Mesendoderm (in vitro differentiated cells): Measurements from ENCODE around the gene ZBED1.
A peak's percentile ranks its signal among the peaks of the same experiment; 100 is the strongest.
"Not testable (repeated sequence)": the region's sequence is repeated elsewhere in the genome, so short reads cannot be mapped to it uniquely, and the experiment has no call there.

ENCODE experiments used
- DNase-seq: peaks from one replicate; pipeline ENCODE4 v3.0.0; 2013
- H2AK5ac ChIP-seq: 2 replicates; pipeline ENCODE4 v1.6.1; 2013; ENCODE audit warnings: low read length, inconsistent platforms
- H2BK120ac ChIP-seq: 2 replicates; pipeline ENCODE4 v1.6.1; 2013; ENCODE audit warnings: low read depth, mild to moderate bottlenecking, low read length, moderate library complexity, mixed read lengths
- H2BK15ac ChIP-seq: replicated peaks from 2 replicates; pipeline ENCODE4 v1.6.1; 2013; ENCODE audit warnings: low read depth, mild to moderate bottlenecking, moderate library complexity
- H2BK5ac ChIP-seq: 2 replicates; pipeline ENCODE4 v1.6.1; 2013; ENCODE audit warnings: low read length, inconsistent platforms
- H3K18ac ChIP-seq: 2 replicates; pipeline ENCODE4 v1.6.1; 2013; ENCODE audit warnings: mild to moderate bottlenecking, low read length, mixed read lengths
- H3K23ac ChIP-seq: one replicate; pipeline ENCODE4 v1.6.1; 2013; ENCODE audit warnings: low read length
- H3K27ac ChIP-seq: 2 replicates; pipeline ENCODE4 v1.5.1; 2013; ENCODE audit warnings: low read depth, mild to moderate bottlenecking, inconsistent platforms, low read length, moderate library complexity
- H3K27me3 ChIP-seq: 2 replicates; pipeline ENCODE4 v1.6.1; 2013; ENCODE audit warnings: low read length, control low read depth, mild to moderate bottlenecking, inconsistent platforms; ENCODE audit not compliant: insufficient read depth, poor library complexity
- H3K36me3 ChIP-seq: 2 replicates; pipeline ENCODE4 v1.6.1; 2013; ENCODE audit warnings: low read length, inconsistent platforms; ENCODE audit not compliant: control insufficient read depth, insufficient read depth
- H3K4ac ChIP-seq: one replicate; pipeline ENCODE4 v1.6.1; 2013; ENCODE audit warnings: low read depth, mild to moderate bottlenecking, low read length, moderate library complexity
- H3K4me1 ChIP-seq: 2 replicates; pipeline ENCODE4 v1.6.1; 2013; ENCODE audit warnings: low read depth, low read length, inconsistent platforms; ENCODE audit not compliant: control insufficient read depth
- H3K4me2 ChIP-seq: 2 replicates; pipeline ENCODE4 v1.6.1; 2013; ENCODE audit warnings: low read length
- H3K4me3 ChIP-seq: 2 replicates; pipeline ENCODE4 v1.5.1; 2013; ENCODE audit warnings: mild to moderate bottlenecking, low read length
- H3K56ac ChIP-seq: one replicate; pipeline ENCODE4 v1.6.1; 2013; ENCODE audit warnings: low read length
- H3K79me1 ChIP-seq: 2 replicates; pipeline ENCODE4 v1.6.1; 2013; ENCODE audit warnings: low read length, inconsistent platforms
- H3K79me2 ChIP-seq: 2 replicates; pipeline ENCODE4 v1.6.1; 2013; ENCODE audit warnings: mild to moderate bottlenecking, low read length; ENCODE audit not compliant: control insufficient read depth, insufficient read depth
- H3K9ac ChIP-seq: 2 replicates; pipeline ENCODE4 v1.6.1; 2013; ENCODE audit warnings: low read length, inconsistent platforms
- H4K5ac ChIP-seq: one replicate; pipeline ENCODE4 v1.6.1; 2013; ENCODE audit warnings: low read length
- H4K8ac ChIP-seq: one replicate; pipeline ENCODE4 v1.6.1; 2013; ENCODE audit warnings: low read depth, mild to moderate bottlenecking, control low read depth, low read length, moderate library complexity
- WGBS: extraction: QIAGEN DNeasy Blood & Tissue Kit; methylation state at CpG from one replicate; pipeline ENCODE4 v1.1.7; 2013; ENCODE audit warnings: low lambda C conversion rate, missing lambda C conversion rate; ENCODE audit not compliant: insufficient coverage; ENCODE audit errors: extremely low coverage; 5-methylcytosine and 5-hydroxymethylcytosine counted together

ZBED1 gene

DNA sequence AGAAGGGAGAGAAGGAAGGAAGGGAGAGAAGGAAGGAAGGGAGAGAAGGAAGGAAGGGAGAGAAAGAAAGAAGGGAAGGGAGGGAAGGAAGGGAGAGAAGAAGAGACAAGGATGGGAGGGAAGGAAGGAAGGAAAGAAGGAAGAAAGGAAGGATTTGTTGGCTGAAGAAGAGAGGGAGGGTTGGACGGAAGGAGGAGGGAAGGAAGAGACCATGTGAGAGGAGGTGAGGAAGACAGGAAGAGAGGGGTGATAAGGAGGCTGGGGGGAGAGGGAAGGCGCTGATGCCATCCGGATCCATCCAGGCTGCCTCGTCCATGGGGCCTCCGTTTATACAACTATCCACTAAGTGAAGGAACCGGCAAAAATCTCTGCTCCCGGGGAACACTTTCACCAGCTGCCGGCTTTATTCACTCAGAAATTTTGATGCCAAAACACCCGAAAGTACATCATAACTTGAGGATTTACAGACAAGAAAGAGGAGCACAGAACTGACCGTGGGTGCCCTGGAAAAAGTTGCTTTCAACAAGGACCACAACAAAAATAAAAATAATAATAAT lies 14.9 kb downstream of the ZBED1 start:
- Histone ChIP-seq H3K23ac (no peak overlapping the region), H3K79me1 (peaks cover 10% of the 10 kb centered on the region), H3K18ac (no peak overlapping the region), H3K9ac (no peak overlapping the region), H4K8ac (no peak overlapping the region), H2BK120ac (no peak overlapping the region), H2BK15ac (no peak overlapping the region), H4K5ac (no peak overlapping the region), H3K4me3 (no peak overlapping the region), H3K27me3 (no peaks in the 10 kb centered on the region), H3K4ac (no peak overlapping the region), H3K36me3 (peaks cover 7% of the 10 kb centered on the region), H3K79me2 (peaks cover 15% of the 10 kb centered on the region), H3K56ac (peak overlapping the region; percentile 34), H3K27ac (no peak overlapping the region), H3K4me2 (no peak overlapping the region), H3K4me1 (peaks cover 8% of the 10 kb centered on the region), H2AK5ac (no peak overlapping the region), H2BK5ac (no peak overlapping the region)
- 100% methylated on average over 1 of the region's 10 CpGs for WGBS
- no peak for DNase-seq

DNA sequence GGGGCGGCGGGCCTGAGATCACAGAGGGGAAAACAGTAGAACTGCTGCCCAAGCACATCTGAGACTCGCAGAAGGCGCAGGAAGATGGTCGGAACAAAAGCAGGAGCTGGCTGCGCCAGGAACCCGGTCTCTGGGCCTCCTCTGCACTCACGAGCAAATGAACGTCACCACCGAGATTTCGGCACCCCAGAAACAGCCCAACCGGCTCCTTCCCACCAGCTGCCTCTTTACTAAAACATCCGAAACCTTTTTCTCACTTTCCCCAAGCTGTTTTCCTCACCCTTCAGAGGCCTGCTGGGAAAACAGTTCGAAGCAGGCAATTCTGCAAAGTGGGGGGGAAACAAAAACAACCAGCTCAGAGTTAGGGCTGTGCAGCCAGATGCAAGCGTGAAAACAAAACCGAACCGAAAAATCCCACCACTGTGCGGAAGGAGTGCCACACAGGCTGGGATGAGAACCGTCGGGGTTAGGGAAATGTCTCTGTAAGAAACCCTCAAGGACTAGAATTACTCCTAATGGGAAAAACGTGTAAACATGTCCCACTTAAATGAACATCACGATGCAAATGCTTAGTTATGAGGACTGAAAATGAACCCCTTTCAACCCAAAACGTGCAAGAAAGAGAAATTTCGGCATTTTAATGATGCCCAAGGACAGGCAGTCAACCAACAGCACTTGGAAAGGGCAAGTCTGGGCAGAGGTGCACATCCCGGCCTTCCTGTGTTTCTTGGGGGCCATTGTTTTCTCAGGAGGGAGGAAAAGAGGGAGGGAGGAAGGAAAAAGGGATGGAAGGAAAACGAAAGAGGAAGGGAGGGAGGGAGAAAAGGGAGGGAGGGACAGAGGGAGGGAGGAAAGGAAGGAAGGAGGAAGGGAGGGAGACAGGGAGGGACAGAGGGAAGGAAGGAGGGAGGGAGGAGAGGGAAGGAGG lies 15.8 kb downstream of the ZBED1 start:
- peaks cover 8% of the 10 kb centered on the region for H3K4me1 ChIP-seq
- H3K27me3 ChIP-seq, result no peaks in the 10 kb centered on the region
- peak overlapping the region; percentile 43 for H3K18ac ChIP-seq
- peaks cover 14% of the 10 kb centered on the region for H3K79me2 ChIP-seq
- H2BK120ac ChIP-seq, result no peak overlapping the region
- peak overlapping the region; percentile 11 for H2BK5ac ChIP-seq
- peak overlapping the region; percentile 73 for H3K56ac ChIP-seq
- peak overlapping the region; percentile 39 for H3K9ac ChIP-seq
- H3K79me1 ChIP-seq, result peaks cover 9% of the 10 kb centered on the region
- peak; percentile 49 for DNase-seq
- no peak overlapping the region for H4K8ac ChIP-seq
- no peak overlapping the region for H2BK15ac ChIP-seq
- peak overlapping the region; percentile 17 for H3K4ac ChIP-seq
- WGBS, result no CpG with 5 or more reads among the region's 26 CpGs
- peak overlapping the region; percentile 61 for H2AK5ac ChIP-seq
- H4K5ac ChIP-seq, result no peak overlapping the region
- no peak overlapping the region for H3K23ac ChIP-seq
- H3K4me3 ChIP-seq, result no peak overlapping the region
- peak overlapping the region; percentile 8 for H3K4me2 ChIP-seq
- peak overlapping the region; percentile 42 for H3K27ac ChIP-seq
- peaks cover 6% of the 10 kb centered on the region for H3K36me3 ChIP-seq

DNA sequence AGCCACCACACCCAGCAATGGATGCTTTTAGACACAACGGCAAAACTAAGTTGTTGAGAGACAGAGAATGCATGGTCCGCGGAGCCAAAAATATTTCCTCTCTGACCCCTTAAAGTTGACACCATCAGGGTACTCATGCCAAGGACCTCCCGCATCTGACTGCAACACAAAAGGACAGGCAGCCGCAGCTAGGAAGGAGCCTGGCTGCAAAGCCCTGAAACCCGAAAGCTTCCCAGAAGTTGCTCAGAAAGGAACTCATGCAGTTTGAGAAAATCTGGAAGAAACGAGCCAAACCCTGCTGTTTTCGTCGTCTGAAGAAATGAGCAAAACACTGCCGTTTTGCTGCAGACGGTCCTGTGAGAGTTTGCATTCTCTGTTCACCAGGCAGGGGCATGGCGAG lies 16.5 kb downstream of the ZBED1 start:
- Histone ChIP-seq H3K23ac (no peak overlapping the region), H2BK120ac (no peak overlapping the region), H2AK5ac (no peak overlapping the region), H4K8ac (no peak overlapping the region), H4K5ac (no peak overlapping the region), H3K18ac (peak overlapping the region; percentile 6), H2BK15ac (no peak overlapping the region), H3K4ac (no peak overlapping the region), H2BK5ac (no peak overlapping the region), H3K27me3 (no peaks in the 10 kb centered on the region), H3K4me1 (peaks cover 8% of the 10 kb centered on the region), H3K4me3 (no peak overlapping the region), H3K27ac (peak overlapping the region; percentile 42), H3K79me2 (peaks cover 14% of the 10 kb centered on the region), H3K56ac (no peak overlapping the region), H3K79me1 (peaks cover 10% of the 10 kb centered on the region), H3K36me3 (peaks cover under 1% of the 10 kb centered on the region), H3K4me2 (no peak overlapping the region), H3K9ac (peak overlapping the region; percentile 5)
- DNase-seq, result no peak
- no CpG with 5 or more reads among the region's 12 CpGs for whole genome bisulfite sequencing

DNA sequence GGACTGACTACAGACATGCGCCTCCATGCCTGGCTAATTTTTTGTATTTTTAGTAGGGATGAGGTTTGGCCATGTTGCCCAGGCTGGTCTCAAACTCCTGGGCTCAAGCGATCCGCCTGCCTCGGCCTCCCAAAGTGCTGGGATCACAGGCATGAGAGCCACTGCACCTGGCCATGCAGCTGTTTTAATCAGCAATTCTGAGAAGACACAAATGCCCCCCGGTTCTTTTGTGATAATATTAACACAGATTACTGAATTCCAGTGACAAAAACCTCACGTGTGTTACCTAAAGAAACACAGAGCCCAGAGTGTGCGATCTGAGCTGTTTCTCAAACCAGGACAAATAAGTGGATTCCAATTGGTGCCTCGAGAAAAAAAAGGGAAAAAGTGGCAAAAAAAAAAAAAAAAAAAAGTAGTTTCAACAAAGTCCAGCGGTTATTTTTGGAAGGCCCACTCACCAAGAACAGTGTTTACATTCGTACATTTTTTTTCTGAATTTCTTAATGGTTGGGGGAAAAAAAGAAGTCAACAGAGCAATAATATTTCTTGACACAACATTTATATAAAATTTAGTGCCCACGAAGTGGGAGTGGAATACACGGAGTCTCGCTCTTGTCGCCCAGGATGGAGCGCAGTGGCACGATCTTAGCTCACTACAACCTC lies 17.2 kb downstream of the ZBED1 start:
- peaks cover 8% of the 10 kb centered on the region for H3K4me1 ChIP-seq
- H3K79me1 ChIP-seq, result peaks cover 13% of the 10 kb centered on the region
- WGBS, result no CpG with 5 or more reads among the region's 16 CpGs
- H3K27ac ChIP-seq, result no peak overlapping the region
- H2BK15ac ChIP-seq, result no peak overlapping the region
- H3K23ac ChIP-seq, result no peak overlapping the region
- no peak overlapping the region for H3K18ac ChIP-seq
- H3K79me2 ChIP-seq, result peaks cover 19% of the 10 kb centered on the region
- no peak for DNase-seq
- no peak overlapping the region for H3K4me3 ChIP-seq
- no peak overlapping the region for H4K8ac ChIP-seq
- no peak overlapping the region for H3K56ac ChIP-seq
- H3K4me2 ChIP-seq, result no peak overlapping the region
- no peak overlapping the region for H2AK5ac ChIP-seq
- H3K4ac ChIP-seq, result no peak overlapping the region
- H4K5ac ChIP-seq, result no peak overlapping the region
- H3K27me3 ChIP-seq, result no peaks in the 10 kb centered on the region
- no peak overlapping the region for H2BK120ac ChIP-seq
- H3K9ac ChIP-seq, result no peak overlapping the region
- no peak overlapping the region for H2BK5ac ChIP-seq
- no peaks in the 10 kb centered on the region for H3K36me3 ChIP-seq

DNA sequence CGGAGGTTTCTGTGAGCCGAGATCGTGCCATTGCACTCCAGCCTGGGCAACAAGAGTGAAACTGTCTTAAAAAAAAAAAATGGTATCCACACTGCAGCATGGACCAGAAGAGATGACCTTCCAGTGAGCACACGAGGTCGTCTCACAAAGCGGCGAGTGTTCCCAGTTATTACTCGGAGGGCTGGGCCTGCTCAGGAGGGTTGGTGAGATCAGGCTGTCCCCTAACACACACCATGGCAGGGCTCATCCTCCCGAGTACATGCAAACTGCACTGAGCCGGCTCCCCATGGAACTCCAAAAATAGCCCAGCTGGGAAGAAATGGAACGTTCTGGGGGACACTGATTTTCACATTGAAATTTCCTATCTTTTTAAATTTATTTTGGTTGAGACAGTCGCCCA lies 19.2 kb downstream of the ZBED1 start:
- H3K56ac ChIP-seq, H3K4me1 ChIP-seq, H4K8ac ChIP-seq, H3K23ac ChIP-seq, H2BK120ac ChIP-seq, H2BK15ac ChIP-seq, H3K9ac ChIP-seq, H3K27ac ChIP-seq, H3K4me3 ChIP-seq, H3K18ac ChIP-seq, H4K5ac ChIP-seq, H3K27me3 ChIP-seq, H3K4ac ChIP-seq, H3K36me3 ChIP-seq, H2BK5ac ChIP-seq, H3K4me2 ChIP-seq, H2AK5ac ChIP-seq, DNase-seq: not testable (repeated sequence)
- Histone ChIP-seq H3K79me1 (peaks cover 15% of the 10 kb centered on the region), H3K79me2 (peaks cover 22% of the 10 kb centered on the region)
- no CpG with 5 or more reads among the region's 12 CpGs for WGBS
